ENCODE data around the gene BTBD9. TPM values are rescaled to one million over a fixed set of nuclear protein-coding genes. Genes with fewer than 3 reads are reported as not detected.

The BTBD9 gene
- total RNA-seq, 1 donor from 2014 or later, result 4.5 TPM

GRCh38 chr6:38646166-38646878, 6.6 kb upstream of the BTBD9 start:
- Histone ChIP-seq H3K36me3 (ENCODE audit: control insufficient read depth, insufficient read depth, low read length) (no peaks in the 10 kb centered on the region), H3K27me3 (ENCODE audit: control insufficient read depth, insufficient read depth, low read length) (no peaks in the 10 kb centered on the region), H3K4me3 (ENCODE audit: low read depth, low read length) (no peak overlapping the region)
- DNase-seq (ENCODE audit: low read depth), result peak; percentile 16
- TF ChIP-seq, protein P1, sequence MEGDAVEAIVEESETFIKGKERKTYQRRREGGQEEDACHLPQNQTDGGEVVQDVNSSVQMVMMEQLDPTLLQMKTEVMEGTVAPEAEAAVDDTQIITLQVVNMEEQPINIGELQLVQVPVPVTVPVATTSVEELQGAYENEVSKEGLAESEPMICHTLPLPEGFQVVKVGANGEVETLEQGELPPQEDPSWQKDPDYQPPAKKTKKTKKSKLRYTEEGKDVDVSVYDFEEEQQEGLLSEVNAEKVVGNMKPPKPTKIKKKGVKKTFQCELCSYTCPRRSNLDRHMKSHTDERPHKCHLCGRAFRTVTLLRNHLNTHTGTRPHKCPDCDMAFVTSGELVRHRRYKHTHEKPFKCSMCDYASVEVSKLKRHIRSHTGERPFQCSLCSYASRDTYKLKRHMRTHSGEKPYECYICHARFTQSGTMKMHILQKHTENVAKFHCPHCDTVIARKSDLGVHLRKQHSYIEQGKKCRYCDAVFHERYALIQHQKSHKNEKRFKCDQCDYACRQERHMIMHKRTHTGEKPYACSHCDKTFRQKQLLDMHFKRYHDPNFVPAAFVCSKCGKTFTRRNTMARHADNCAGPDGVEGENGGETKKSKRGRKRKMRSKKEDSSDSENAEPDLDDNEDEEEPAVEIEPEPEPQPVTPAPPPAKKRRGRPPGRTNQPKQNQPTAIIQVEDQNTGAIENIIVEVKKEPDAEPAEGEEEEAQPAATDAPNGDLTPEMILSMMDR (IDR thresholded peaks at IDR 0.05; ENCODE audit: insufficient read depth, low read length, severe bottlenecking), result no peak
- FAIRE-seq, result no peak

DNA sequence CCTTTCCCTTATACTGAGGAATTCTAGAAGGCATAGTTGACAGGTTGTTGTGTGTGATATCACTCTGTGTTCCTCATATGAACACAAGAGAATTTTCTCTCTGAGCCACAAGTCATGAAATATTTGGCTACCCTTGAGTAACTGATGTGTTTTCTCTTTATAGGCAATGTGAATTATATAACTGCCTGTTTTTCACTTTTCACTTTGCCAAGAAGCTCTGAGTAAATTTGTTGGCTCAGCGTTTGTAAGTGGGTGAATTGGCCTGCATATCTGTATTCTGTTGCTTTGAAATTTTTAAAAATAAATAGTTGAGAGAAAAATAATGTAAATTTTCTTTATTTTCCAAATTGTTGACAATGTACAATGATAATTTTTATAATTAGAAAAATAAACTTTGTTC, 5.2 kb upstream of the BTBD9 start:
- DNase-seq (ENCODE audit: low read depth) (no peak), FAIRE-seq (no peak)
- H3K27me3 ChIP-seq (ENCODE audit: control insufficient read depth, insufficient read depth, low read length), result no peaks in the 10 kb centered on the region
- no peak overlapping the region for H3K4me3 ChIP-seq (ENCODE audit: low read depth, low read length)
- H3K36me3 ChIP-seq (ENCODE audit: control insufficient read depth, insufficient read depth, low read length), result no peaks in the 10 kb centered on the region
- TF ChIP-seq, protein P1 (IDR thresholded peaks at IDR 0.05; ENCODE audit: insufficient read depth, low read length, severe bottlenecking), result no peak

DNA sequence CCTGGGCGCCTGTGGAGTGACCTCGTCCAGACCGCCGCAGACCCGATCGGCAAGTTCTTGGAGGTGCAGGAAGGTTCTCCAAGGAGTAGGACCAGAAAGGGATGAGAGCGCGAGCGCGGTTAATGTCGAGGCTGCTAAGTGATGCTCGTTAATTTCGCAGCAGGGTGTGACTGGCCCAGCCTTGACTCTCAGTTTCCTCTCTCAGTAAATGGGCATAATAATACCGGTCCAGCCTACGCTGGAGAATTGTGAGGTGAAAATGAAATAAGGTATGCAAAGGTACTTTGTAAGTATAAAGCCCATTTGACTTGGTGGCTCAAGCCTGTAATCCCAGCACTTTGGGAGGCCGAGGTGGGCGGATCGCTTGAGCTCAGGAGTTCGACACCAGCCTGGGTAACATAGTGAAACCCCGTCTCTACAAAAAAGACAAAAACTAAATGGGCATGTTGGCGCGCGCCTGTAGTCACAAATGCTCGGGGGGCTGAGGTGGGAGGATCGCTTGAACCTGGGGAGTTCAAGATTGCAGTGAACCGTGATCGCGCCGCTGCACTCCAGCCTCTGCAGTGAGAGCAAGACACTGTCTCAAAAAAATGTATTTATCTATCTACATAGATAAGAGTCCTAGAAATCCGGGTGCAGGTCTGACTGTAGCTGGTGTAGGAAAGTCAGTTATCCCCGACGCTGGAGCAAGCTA, 634 bp upstream of the BTBD9 start:
- Histone ChIP-seq H3K36me3 (ENCODE audit: control insufficient read depth, insufficient read depth, low read length) (no peaks in the 10 kb centered on the region), H3K27me3 (ENCODE audit: control insufficient read depth, insufficient read depth, low read length) (no peaks in the 10 kb centered on the region), H3K4me3 (ENCODE audit: low read depth, low read length) (peak overlapping the region; percentile 84)
- DNase-seq (ENCODE audit: low read depth) (no peak), FAIRE-seq (no peak)
- TF ChIP-seq, protein P1 (IDR thresholded peaks at IDR 0.05; ENCODE audit: insufficient read depth, low read length, severe bottlenecking), result no peak

- FAIRE-seq, result no peak
- TF ChIP-seq, protein P1 (IDR thresholded peaks at IDR 0.05; ENCODE audit: insufficient read depth, low read length, severe bottlenecking), result no peak
- Histone ChIP-seq H3K27me3 (ENCODE audit: control insufficient read depth, insufficient read depth, low read length) (no peaks in the 10 kb centered on the region), H3K4me3 (ENCODE audit: low read depth, low read length) (peak overlapping the region; percentile 84), H3K36me3 (ENCODE audit: control insufficient read depth, insufficient read depth, low read length) (no peaks in the 10 kb centered on the region)
- DNase-seq (ENCODE audit: low read depth), result peak; percentile 65
Observed at GRCh38 chr6:38638941-38639497, 710 bp downstream of the BTBD9 start.

DNA sequence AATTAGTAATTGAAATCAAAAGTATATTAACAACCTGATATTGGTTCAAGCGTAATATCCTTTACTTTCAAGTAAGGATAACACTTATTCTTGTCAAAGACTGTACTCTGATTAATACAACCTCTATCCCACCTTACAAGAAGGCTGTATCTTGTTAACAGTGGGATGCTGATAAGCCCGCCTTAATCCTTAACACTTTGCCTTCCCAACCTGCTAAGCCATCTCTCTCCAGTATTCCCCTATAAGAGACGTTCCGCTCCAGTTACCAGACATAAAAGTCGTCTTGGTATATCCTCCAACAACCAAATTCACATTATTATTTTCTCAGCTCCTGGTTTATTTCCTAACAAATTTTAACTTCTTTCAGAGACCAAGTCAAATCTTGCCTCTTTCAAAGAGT, 2.0 kb downstream of the BTBD9 start:
- no peaks in the 10 kb centered on the region for H3K36me3 ChIP-seq (ENCODE audit: control insufficient read depth, insufficient read depth, low read length)
- H3K27me3 ChIP-seq (ENCODE audit: control insufficient read depth, insufficient read depth, low read length), result no peaks in the 10 kb centered on the region
- H3K4me3 ChIP-seq (ENCODE audit: low read depth, low read length), result no peak overlapping the region
- FAIRE-seq, result no peak
- TF ChIP-seq, protein P1 (IDR thresholded peaks at IDR 0.05; ENCODE audit: insufficient read depth, low read length, severe bottlenecking), result no peak
- DNase-seq (ENCODE audit: low read depth), result no peak

All from bronchial epithelial cell (primary cell).